Right atrium auricular region (tissue), 2 donors: Measurements from ENCODE around the gene TNFRSF4. TPM values are rescaled to one million over a fixed set of nuclear protein-coding genes. Genes with fewer than 3 reads are reported as not detected.

Experiments
- DNase-seq: peaks from one replicate; pipeline ENCODE4 v3.0.0-alpha.2; 2019; ENCODE audit warnings: low spot score
- H3K27ac ChIP-seq, 2 donors: fragments of 200-600 bp; sonication (generic); 1 replicate in 1 of 2; 2 replicates in 1 of 2; pipeline ENCODE4 v1.5.1; 2016 to 2019
- H3K27me3 ChIP-seq, 2 donors: fragments of 200-600 bp; sonication (generic); one replicate each; pipeline versions ENCODE4 v1.5.1 to v1.6.0; 2017 to 2019
- H3K36me3 ChIP-seq: fragments of 200-600 bp; sonication (generic); one replicate; pipeline ENCODE4 v1.5.1; 2016
- H3K4me1 ChIP-seq, 2 donors: fragments of 200-600 bp; sonication (generic); one replicate each; pipeline versions ENCODE4 v1.5.1 to v1.6.0; 2017 to 2019
- H3K4me3 ChIP-seq, 2 donors: fragments of 200-600 bp; sonication (generic); 1 replicate in 1 of 2; 2 replicates in 1 of 2; pipeline ENCODE4 v1.5.1; 2017 to 2019; ENCODE audit warnings: mild to moderate bottlenecking in 1 of 2, moderate library complexity in 1 of 2
- H3K9me3 ChIP-seq, 2 donors: fragments of 200-600 bp; sonication (generic); one replicate each; pipeline ENCODE4 v1.5.1; 2019
- CTCF ChIP-seq, 2 donors: fragments of 200-600 bp; sonication (generic); IDR thresholded peaks; one replicate each; pipeline ENCODE4 v1.5.1; 2019; ENCODE audit warnings: antibody characterized with exemption in 2 of 2
- total RNA-seq, 2 donors: library from RNA; depleted of rRNA; stranded (reverse); fragments of >200 nt; gene quantifications; one replicate each; pipeline ENCODE4 v1.1.0, GENCODE V29; 2016

Gene TNFRSF4
- total RNA-seq, 2 donors from 2014 or later: 0.59 to 0.79 TPM

GRCh38 chr1:1185101-1185765 is 28.7 kb downstream of the TNFRSF4 start:
- TF ChIP-seq CTCF (IDR thresholded peaks at IDR 0.05): no peak
- Histone ChIP-seq H3K27ac (no peak overlapping the region), H3K36me3 (no peaks in the 10 kb centered on the region), H3K9me3 (no peaks in the 10 kb centered on the region), H3K27me3 (no peaks in the 10 kb centered on the region), H3K4me1 (no peaks in the 10 kb centered on the region), H3K4me3 (no peak overlapping the region)
- DNase-seq: no peak

- no peak for TF ChIP-seq CTCF (IDR thresholded peaks at IDR 0.05)
- no peak overlapping the region for H3K4me3 ChIP-seq
- no peak overlapping the region for H3K27ac ChIP-seq
- peaks cover 0 to 2% of the 10 kb centered on the region in 2 donors for H3K27me3 ChIP-seq
- no peaks in the 10 kb centered on the region for H3K36me3 ChIP-seq
- no peaks in the 10 kb centered on the region for H3K4me1 ChIP-seq
- DNase-seq: no peak
- no peaks in the 10 kb centered on the region for H3K9me3 ChIP-seq
Measured at GRCh38 chr1:1183833-1184775, 29.8 kb downstream of the TNFRSF4 start.

GRCh38 chr1:1183221-1183747 is 30.7 kb downstream of the TNFRSF4 start:
- H3K9me3 ChIP-seq: no peaks in the 10 kb centered on the region
- no peaks in the 10 kb centered on the region for H3K4me1 ChIP-seq
- no peak for DNase-seq
- no peak for TF ChIP-seq CTCF (IDR thresholded peaks at IDR 0.05)
- no peak overlapping the region for H3K4me3 ChIP-seq
- H3K27ac ChIP-seq: no peak overlapping the region
- H3K27me3 ChIP-seq: peaks cover 0 to 7% of the 10 kb centered on the region in 2 donors
- no peaks in the 10 kb centered on the region for H3K36me3 ChIP-seq

GRCh38 chr1:1182491-1183220 is 31.3 kb downstream of the TNFRSF4 start:
- Histone ChIP-seq H3K4me3 (no peak overlapping the region), H3K27me3 (peaks cover 0 to 7% of the 10 kb centered on the region in 2 donors), H3K9me3 (no peaks in the 10 kb centered on the region), H3K27ac (no peak overlapping the region), H3K4me1 (no peaks in the 10 kb centered on the region), H3K36me3 (no peaks in the 10 kb centered on the region)
- no peak for DNase-seq
- TF ChIP-seq CTCF (IDR thresholded peaks at IDR 0.05): no peak

- Histone ChIP-seq H3K9me3 (no peaks in the 10 kb centered on the region), H3K4me3 (no peak overlapping the region), H3K27ac (no peak overlapping the region), H3K27me3 (peaks cover 0 to 7% of the 10 kb centered on the region in 2 donors), H3K4me1 (no peaks in the 10 kb centered on the region), H3K36me3 (no peaks in the 10 kb centered on the region)
- DNase-seq: no peak
- no peak for TF ChIP-seq CTCF (IDR thresholded peaks at IDR 0.05)
Measured at GRCh38 chr1:1181938-1182410, 32.0 kb downstream of the TNFRSF4 start.
